Mesothelial cell of epicardium (in vitro differentiated cells): ENCODE results near the gene SNW1. TPM values are rescaled to one million over a fixed set of nuclear protein-coding genes. Genes with fewer than 3 reads are reported as not detected.

Source experiments
- DNase-seq, 2 experiments: peaks; one replicate each; pipeline ENCODE4 v3.0.0; 2021; ENCODE audit warnings: low spot score in 2 of 2; ENCODE audit not compliant: unreplicated experiment in 2 of 2
- H3K27ac Mint-ChIP-seq: 2 replicates; pipeline ENCODE4 v1.8.0; 2021; ENCODE audit warnings: mixed read lengths
- H3K27me3 Mint-ChIP-seq: 2 replicates; pipeline ENCODE4 v1.8.0; 2021; ENCODE audit warnings: low read depth, mixed read lengths
- H3K36me3 Mint-ChIP-seq: 2 replicates; pipeline ENCODE4 v1.8.0; 2021; ENCODE audit warnings: mixed read lengths
- H3K4me1 Mint-ChIP-seq: 2 replicates; pipeline ENCODE4 v1.8.0; 2021; ENCODE audit warnings: mixed read lengths
- H3K4me3 Mint-ChIP-seq: 2 replicates; pipeline ENCODE4 v1.8.0; 2021; ENCODE audit warnings: mild to moderate bottlenecking, moderate library complexity, mixed read lengths
- H3K9me3 Mint-ChIP-seq: 2 replicates; pipeline ENCODE4 v1.8.0; 2021; ENCODE audit warnings: mixed read lengths
- CTCF ChIP-seq: fragments of 200-600 bp; sonication (generic); IDR thresholded peaks from one replicate; pipeline ENCODE4 v1.5.0; 2021; ENCODE audit warnings: antibody characterized with exemption; ENCODE audit not compliant: unreplicated experiment
- total RNA-seq: library from RNA; stranded (reverse); gene quantifications from 3 replicates; pipeline ENCODE4 v1.2.1, GENCODE V29; 2021

SNW1 gene
- 79.7 to 82.9 TPM (median 82.4 TPM) in 3 replicates for total RNA-seq

GRCh38 chr14:77760381-77761204 is at the start of gene SNW1:
SNW1 (minus strand) TSS chr14:77761156; CDS start chr14:77761127, 29 bp downstream.
- Mint-ChIP-seq H3K9me3 (no peaks in the 10 kb centered on the region), H3K4me3 (peak within 1 kb of the TSS; percentile 99), H3K27me3 (no peaks in the 10 kb centered on the region), H3K4me1 (peaks cover 21% of the 10 kb centered on the region), H3K27ac (peak within 1 kb of the TSS; percentile 98), H3K36me3 (peaks cover 13% of the 10 kb centered on the region)
- DNase-seq, result peak; percentile 86 to 91
- no peak for TF ChIP-seq CTCF

- TF ChIP-seq CTCF, result no peak
- DNase-seq, result no peak
- no peaks in the 10 kb centered on the region for H3K27me3 Mint-ChIP-seq
- H3K36me3 Mint-ChIP-seq, result no peaks in the 10 kb centered on the region
- H3K9me3 Mint-ChIP-seq, result no peaks in the 10 kb centered on the region
- H3K4me3 Mint-ChIP-seq, result no peak overlapping the region
- H3K4me1 Mint-ChIP-seq, result no peaks in the 10 kb centered on the region
- no peak overlapping the region for H3K27ac Mint-ChIP-seq
Measured at GRCh38 chr14:77809011-77809410, 48.1 kb upstream of the SNW1 start.

- H3K4me3 Mint-ChIP-seq, result no peak overlapping the region
- no peaks in the 10 kb centered on the region for H3K27me3 Mint-ChIP-seq
- H3K36me3 Mint-ChIP-seq, result no peaks in the 10 kb centered on the region
- TF ChIP-seq CTCF, result no peak
- no peak for DNase-seq
- H3K27ac Mint-ChIP-seq, result no peak overlapping the region
- H3K4me1 Mint-ChIP-seq, result no peaks in the 10 kb centered on the region
- H3K9me3 Mint-ChIP-seq, result no peaks in the 10 kb centered on the region
Measured at GRCh38 chr14:77808250-77808649, 47.3 kb upstream of the SNW1 start.

GRCh38 chr14:77805706-77806105 is 44.8 kb upstream of the SNW1 start:
- H3K4me3 Mint-ChIP-seq, result no peak overlapping the region
- no peak for TF ChIP-seq CTCF
- no peak overlapping the region for H3K27ac Mint-ChIP-seq
- no peaks in the 10 kb centered on the region for H3K27me3 Mint-ChIP-seq
- DNase-seq, result no peak
- H3K36me3 Mint-ChIP-seq, result no peaks in the 10 kb centered on the region
- peaks cover 1% of the 10 kb centered on the region for H3K4me1 Mint-ChIP-seq
- H3K9me3 Mint-ChIP-seq, result no peaks in the 10 kb centered on the region

- H3K27ac Mint-ChIP-seq, result no peak overlapping the region
- H3K4me1 Mint-ChIP-seq, result peaks cover 5% of the 10 kb centered on the region
- no peaks in the 10 kb centered on the region for H3K27me3 Mint-ChIP-seq
- no peaks in the 10 kb centered on the region for H3K36me3 Mint-ChIP-seq
- DNase-seq, result no peak
- no peak for TF ChIP-seq CTCF
- H3K4me3 Mint-ChIP-seq, result no peak overlapping the region
- no peaks in the 10 kb centered on the region for H3K9me3 Mint-ChIP-seq
Measured at GRCh38 chr14:77804592-77804991, 43.6 kb upstream of the SNW1 start.
